OCI-LY1 (cell line): ENCODE data around the gene AP2A1.
A peak's percentile ranks its signal among the peaks of the same experiment; 100 is the strongest.

ENCODE experiments used
- H2AFZ ChIP-seq: fragments of 200-600 bp; sonication (generic), shearing (Covaris generic); 2 replicates; pipeline ENCODE4 v1.6.0; 2014; ENCODE audit warnings: antibody characterized with exemption, mild to moderate bottlenecking, low read length
- H3F3A ChIP-seq: fragments of 200-600 bp; sonication (generic), shearing (Covaris generic); 2 replicates; pipeline ENCODE4 v1.6.0; 2014; ENCODE audit warnings: mild to moderate bottlenecking, antibody characterized with exemption, low read length, moderate library complexity; ENCODE audit not compliant: insufficient read depth
- H3K27ac ChIP-seq: fragments of 200-600 bp; sonication (generic); 2 replicates; pipeline ENCODE4 v1.5.1; 2014; ENCODE audit warnings: low read length, mixed run types, mild to moderate bottlenecking, low read depth; ENCODE audit not compliant: poor library complexity, severe bottlenecking
- H3K27me3 ChIP-seq: fragments of 200-600 bp; sonication (generic); 2 replicates; pipeline ENCODE4 v1.6.0; 2014; ENCODE audit warnings: antibody characterized with exemption, mild to moderate bottlenecking, low read length, moderate library complexity; ENCODE audit not compliant: insufficient read depth
- H3K36me3 ChIP-seq: fragments of 200-600 bp; sonication (generic); 2 replicates; pipeline ENCODE4 v1.6.1; 2014; ENCODE audit warnings: mild to moderate bottlenecking, antibody characterized with exemption, low read length, moderate library complexity, mixed read lengths; ENCODE audit not compliant: insufficient read depth
- H3K4me1 ChIP-seq: fragments of 200-600 bp; sonication (generic); 2 replicates; pipeline ENCODE4 v1.5.1; 2014; ENCODE audit warnings: mild to moderate bottlenecking, low read length, moderate library complexity; ENCODE audit not compliant: insufficient read depth, severe bottlenecking
- H3K4me2 ChIP-seq: fragments of 200-600 bp; sonication (generic), shearing (Covaris generic); 2 replicates; pipeline ENCODE4 v1.6.1; 2014; ENCODE audit warnings: low read length
- H3K4me3 ChIP-seq: fragments of 200-600 bp; sonication (generic); 2 replicates; pipeline ENCODE4 v1.5.1; 2014; ENCODE audit warnings: low read length, low read depth, mild to moderate bottlenecking, mixed read lengths; ENCODE audit not compliant: poor library complexity, severe bottlenecking
- H3K79me2 ChIP-seq: fragments of 200-600 bp; shearing (Covaris generic); 2 replicates; pipeline ENCODE4 v1.6.1; 2016; ENCODE audit warnings: mixed run types, low read length, mixed read lengths; ENCODE audit not compliant: insufficient read depth
- H3K9ac ChIP-seq: fragments of 200-600 bp; sonication (generic), shearing (Covaris generic); 2 replicates; pipeline ENCODE4 v1.6.1; 2014; ENCODE audit warnings: mild to moderate bottlenecking, low read length, mixed read lengths
- H3K9me2 ChIP-seq: fragments of 200-600 bp; sonication (generic), shearing (Covaris generic); 2 replicates; pipeline ENCODE4 v1.6.1; 2014; ENCODE audit warnings: low read depth, mild to moderate bottlenecking, low read length, mixed read lengths
- H3K9me3 ChIP-seq: fragments of 200-600 bp; shearing (Covaris generic); 2 replicates; pipeline ENCODE4 v1.6.1; 2014; ENCODE audit warnings: low read length, mixed read lengths
- H4K20me1 ChIP-seq: fragments of 200-600 bp; sonication (generic), shearing (Covaris generic); 2 replicates; pipeline ENCODE4 v1.6.0; 2016; ENCODE audit warnings: mild to moderate bottlenecking, low read length; ENCODE audit not compliant: insufficient read depth
- CTCF ChIP-seq: fragments of 200-600 bp; sonication (generic), shearing (Covaris generic); IDR thresholded peaks from 2 replicates; pipeline ENCODE4 v1.5.1; 2017; ENCODE audit warnings: mild to moderate bottlenecking, antibody characterized with exemption, low read length, moderate library complexity, mixed read lengths
- EZH2 ChIP-seq: fragments of 200-600 bp; sonication (generic), shearing (Covaris generic); IDR thresholded peaks from 2 replicates; pipeline ENCODE4 v1.8.0; 2017; ENCODE audit warnings: borderline replicate concordance, mixed run types, mild to moderate bottlenecking, antibody characterized with exemption, low read length, moderate library complexity, mixed read lengths

Gene AP2A1

GRCh38 chr19:49767967-49768581 is 1.3 kb downstream of the AP2A1 start:
- Histone ChIP-seq H3K4me1 (peaks cover 29% of the 10 kb centered on the region), H3K36me3 (no peaks in the 10 kb centered on the region), H4K20me1 (no peaks in the 10 kb centered on the region), H3K27ac (no peak overlapping the region), H3K9me3 (no peaks in the 10 kb centered on the region), H2AFZ (no peak overlapping the region), H3K9ac (peak overlapping the region; percentile 95), H3K79me2 (peaks cover 9% of the 10 kb centered on the region), H3K4me2 (peak overlapping the region; percentile 71), H3K9me2 (no peaks in the 10 kb centered on the region), H3K27me3 (no peaks in the 10 kb centered on the region), H3F3A (no peaks in the 10 kb centered on the region), H3K4me3 (peak overlapping the region; percentile 95)
- no peak for TF ChIP-seq CTCF
- no peak for TF ChIP-seq EZH2

DNA sequence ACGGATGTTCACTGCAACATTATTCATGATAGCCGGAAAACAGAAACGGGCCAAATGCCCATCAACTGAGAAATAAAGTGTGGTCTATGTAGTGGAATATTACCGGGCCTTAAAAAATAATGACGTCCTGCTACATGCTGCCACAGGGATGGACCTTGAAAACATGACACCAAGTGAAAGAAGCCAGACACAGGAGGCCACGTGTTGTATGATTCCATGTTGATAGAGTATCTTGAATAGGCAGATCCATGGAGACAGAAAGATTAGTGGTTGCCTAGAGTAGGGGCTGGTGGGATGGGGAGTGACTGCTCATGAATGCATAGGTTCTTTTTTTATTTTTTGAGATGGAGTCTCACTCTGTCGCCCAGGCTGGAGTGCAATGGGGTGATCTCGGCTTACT is 3.7 kb downstream of the AP2A1 start:
- Histone ChIP-seq H3K27me3 (no peaks in the 10 kb centered on the region), H3K4me3 (no peak overlapping the region), H3K27ac (no peak overlapping the region), H3K36me3 (no peaks in the 10 kb centered on the region; the same call in 1 of the 2 replicates), H3F3A (no peaks in the 10 kb centered on the region), H3K9me2 (no peaks in the 10 kb centered on the region), H3K4me1 (peaks cover 27% of the 10 kb centered on the region), H3K79me2 (peaks cover 9% of the 10 kb centered on the region), H3K9ac (no peak overlapping the region), H2AFZ (no peak overlapping the region), H3K9me3 (no peaks in the 10 kb centered on the region), H3K4me2 (no peak overlapping the region), H4K20me1 (no peaks in the 10 kb centered on the region)
- TF ChIP-seq EZH2 (no peak), CTCF (no peak)

GRCh38 chr19:49771674-49772139 is 4.9 kb downstream of the AP2A1 start:
- Histone ChIP-seq H3K4me2 (no peak overlapping the region), H3K4me3 (no peak overlapping the region), H3K36me3 (peaks cover 12% of the 10 kb centered on the region), H3K9me3 (no peaks in the 10 kb centered on the region), H3K27me3 (no peaks in the 10 kb centered on the region), H2AFZ (no peak overlapping the region), H3K27ac (no peak overlapping the region), H4K20me1 (no peaks in the 10 kb centered on the region), H3K4me1 (peaks cover 21% of the 10 kb centered on the region), H3K79me2 (peaks cover 9% of the 10 kb centered on the region), H3F3A (no peaks in the 10 kb centered on the region), H3K9ac (no peak overlapping the region), H3K9me2 (no peaks in the 10 kb centered on the region)
- TF ChIP-seq EZH2 (no peak), CTCF (no peak)
